H1 (cell line): ENCODE data around the gene FOXI3.

Experiments used
- BRCA1 ChIP-seq: IDR thresholded peaks from 2 replicates; pipeline ENCODE4 v1.6.1; 2012; ENCODE audit warnings: low read depth, low read length, improper control_type of control experiment
- CHD1 ChIP-seq: IDR thresholded peaks from 2 replicates; pipeline ENCODE4 v1.6.1; 2012; ENCODE audit warnings: low read depth, low read length, improper control_type of control experiment
- CTCF ChIP-seq, 3 experiments: IDR thresholded peaks; 1 replicate in 2 of 3; 2 replicates in 1 of 3; pipeline versions ENCODE4 v1.5.1 to v1.6.1; 2011; ENCODE audit warnings: low read length in 3 of 3, mild to moderate bottlenecking in 3 of 3, inconsistent platforms in 2 of 3, low read depth in 1 of 3, moderate library complexity in 1 of 3; ENCODE audit not compliant: insufficient read depth in 1 of 3; ENCODE audit errors: control extremely low read depth in 1 of 3
- EP300 ChIP-seq, 2 experiments: IDR thresholded peaks; 1 replicate in 1 of 2; 2 replicates in 1 of 2; pipeline ENCODE4 v1.6.1; 2011 to 2012; ENCODE audit warnings: low read depth in 2 of 2, low read length in 2 of 2, mild to moderate bottlenecking in 2 of 2, borderline replicate concordance in 1 of 2, inconsistent platforms in 1 of 2, moderate library complexity in 1 of 2
- GABPA ChIP-seq: IDR thresholded peaks from 2 replicates; pipeline ENCODE4 v1.6.1; 2011; ENCODE audit warnings: mild to moderate bottlenecking, low read length, moderate library complexity, borderline replicate concordance; ENCODE audit not compliant: insufficient read depth
- JUN ChIP-seq: IDR thresholded peaks from 2 replicates; pipeline ENCODE4 v1.6.1; 2011; ENCODE audit warnings: low read depth, mild to moderate bottlenecking, improper control_type of control experiment, low read length
- POLR2A ChIP-seq, 2 experiments: IDR thresholded peaks; 1 replicate in 1 of 2; 2 replicates in 1 of 2; pipeline ENCODE4 v1.6.1; 2011; ENCODE audit warnings: low read depth in 2 of 2, low read length in 2 of 2, mild to moderate bottlenecking in 2 of 2; ENCODE audit errors: control extremely low read depth in 1 of 2
- POLR2AphosphoS5 ChIP-seq: IDR thresholded peaks from 2 replicates; pipeline ENCODE4 v1.6.1; 2011; ENCODE audit warnings: low read depth, low read length
- SAP30 ChIP-seq: fragments of 300-600 bp; sonication (generic); IDR thresholded peaks from 2 replicates; pipeline ENCODE4 v1.7.1; 2012; ENCODE audit warnings: low read length, moderate library complexity, mild to moderate bottlenecking, inconsistent platforms; ENCODE audit not compliant: insufficient read depth, insufficient replicate concordance
- TBP ChIP-seq: IDR thresholded peaks from 2 replicates; pipeline ENCODE4 v1.6.1; 2011; ENCODE audit warnings: low read depth, low read length, improper control_type of control experiment
- ZNF274 ChIP-seq: IDR thresholded peaks from 2 replicates; pipeline ENCODE4 v1.7.0; 2012; ENCODE audit warnings: low read length, borderline replicate concordance; ENCODE audit errors: extremely low read depth

GRCh38 chr2:88448248-88448647 lies 4.2 kb downstream of the FOXI3 start:
- no peak for TF ChIP-seq ZNF274
- no peak for TF ChIP-seq POLR2AphosphoS5
- peak; percentile 19 to 42 (median 21); a peak in 3 of 4 replicates for TF ChIP-seq CTCF (IDR thresholded peaks at IDR 0.05; ENCODE audit: control extremely low read depth in 1 of 3, insufficient read depth in 1 of 3, low read depth in 1 of 3, low read length in 3 of 3)
- no peak for TF ChIP-seq POLR2A (IDR thresholded peaks at IDR 0.05; ENCODE audit: control extremely low read depth in 1 of 2, low read depth in 2 of 2, low read length in 2 of 2)
- TF ChIP-seq EP300 (IDR thresholded peaks at IDR 0.05; ENCODE audit: borderline replicate concordance in 1 of 2, low read depth in 2 of 2, low read length in 2 of 2): no peak
- TF ChIP-seq TBP: no peak
- TF ChIP-seq CHD1: no peak
- no peak for TF ChIP-seq GABPA
- no peak for TF ChIP-seq BRCA1
- no peak for TF ChIP-seq JUN
- no peak for TF ChIP-seq SAP30
